Effector memory CD8-positive, alpha-beta T cell (primary cell): ENCODE measurements around the gene MRAP.

Experiments used
- ATAC-seq: fragments of 150-1000 bp; cut with Tn5 transposase; replicated peaks from 2 replicates; pipeline ENCODE4 v1.10.0; 2021; ENCODE audit warnings: mild to moderate bottlenecking, moderate library complexity
- DNase-seq, 3 experiments: peaks; one replicate each; pipeline ENCODE4 v3.0.0; 2021
- H3K27ac Mint-ChIP-seq, 2 donors: one replicate each; pipeline ENCODE4 v1.8.0; 2022; ENCODE audit warnings: mild to moderate bottlenecking in 2 of 2, mixed read lengths in 2 of 2, moderate library complexity in 2 of 2
- H3K27me3 Mint-ChIP-seq, 2 donors: one replicate each; pipeline ENCODE4 v1.8.0; 2022; ENCODE audit warnings: mixed read lengths in 2 of 2
- H3K36me3 Mint-ChIP-seq: one replicate; pipeline ENCODE4 v1.8.0; 2022; ENCODE audit warnings: mild to moderate bottlenecking, moderate library complexity, mixed read lengths; ENCODE audit not compliant: insufficient read depth
- H3K4me1 Mint-ChIP-seq, 2 donors: one replicate each; pipeline ENCODE4 v1.8.0; 2022; ENCODE audit warnings: low read depth in 2 of 2, mixed read lengths in 2 of 2
- H3K4me3 Mint-ChIP-seq, 2 donors: one replicate each; pipeline ENCODE4 v1.8.0; 2022; ENCODE audit warnings: mild to moderate bottlenecking in 2 of 2, mixed read lengths in 2 of 2, moderate library complexity in 2 of 2
- H3K9me3 Mint-ChIP-seq, 2 donors: one replicate each; pipeline ENCODE4 v1.8.0; 2022; ENCODE audit warnings: mixed read lengths in 2 of 2

Gene MRAP

GRCh38 chr21:32334980-32335531 lies 36.4 kb downstream of the MRAP start:
- ATAC-seq (no peak), DNase-seq (no peak)
- peak overlapping the region in 1 of 2 donors; percentile 5 for H3K27ac Mint-ChIP-seq
- H3K4me1 Mint-ChIP-seq: peaks cover 0 to 3% of the 10 kb centered on the region in 2 donors
- no peak overlapping the region for H3K4me3 Mint-ChIP-seq
- H3K36me3 Mint-ChIP-seq: peaks cover 67% of the 10 kb centered on the region
- no peaks in the 10 kb centered on the region for H3K27me3 Mint-ChIP-seq
- no peaks in the 10 kb centered on the region for H3K9me3 Mint-ChIP-seq

- no peak for DNase-seq
- H3K27ac Mint-ChIP-seq: peak overlapping the region in 1 of 2 donors; percentile 5
- no peaks in the 10 kb centered on the region for H3K9me3 Mint-ChIP-seq
- H3K27me3 Mint-ChIP-seq: no peaks in the 10 kb centered on the region
- H3K4me3 Mint-ChIP-seq: no peak overlapping the region
- ATAC-seq: no peak
- peaks cover 67% of the 10 kb centered on the region for H3K36me3 Mint-ChIP-seq
- H3K4me1 Mint-ChIP-seq: peaks cover 0 to 3% of the 10 kb centered on the region in 2 donors
Observed at GRCh38 chr21:32335601-32336575, 37.2 kb downstream of the MRAP start.

- Mint-ChIP-seq H3K4me1 (peaks cover 0 to 3% of the 10 kb centered on the region in 2 donors), H3K27me3 (no peaks in the 10 kb centered on the region), H3K9me3 (no peaks in the 10 kb centered on the region), H3K27ac (no peak overlapping the region), H3K4me3 (no peak overlapping the region), H3K36me3 (peaks cover 64% of the 10 kb centered on the region)
- DNase-seq (no peak), ATAC-seq (no peak)
Observed at GRCh38 chr21:32336711-32337110, 38.1 kb downstream of the MRAP start.

GRCh38 chr21:32337206-32337605 lies 38.6 kb downstream of the MRAP start:
- no peak for DNase-seq
- H3K27me3 Mint-ChIP-seq: no peaks in the 10 kb centered on the region
- H3K4me3 Mint-ChIP-seq: no peak overlapping the region
- H3K27ac Mint-ChIP-seq: no peak overlapping the region
- H3K4me1 Mint-ChIP-seq: peaks cover 0 to 3% of the 10 kb centered on the region in 2 donors
- no peaks in the 10 kb centered on the region for H3K9me3 Mint-ChIP-seq
- no peak for ATAC-seq
- H3K36me3 Mint-ChIP-seq: peaks cover 59% of the 10 kb centered on the region

GRCh38 chr21:32338209-32338921 lies 39.7 kb downstream of the MRAP start:
- DNase-seq (no peak), ATAC-seq (no peak)
- no peaks in the 10 kb centered on the region for H3K9me3 Mint-ChIP-seq
- no peak overlapping the region for H3K4me3 Mint-ChIP-seq
- H3K36me3 Mint-ChIP-seq: peaks cover 53% of the 10 kb centered on the region
- H3K4me1 Mint-ChIP-seq: peaks cover 0 to 3% of the 10 kb centered on the region in 2 donors
- peak overlapping the region in 1 of 2 donors; percentile 63 for H3K27ac Mint-ChIP-seq
- H3K27me3 Mint-ChIP-seq: no peaks in the 10 kb centered on the region

- no peak for ATAC-seq
- H3K4me1 Mint-ChIP-seq: no peaks in the 10 kb centered on the region
- H3K9me3 Mint-ChIP-seq: peaks cover 6 to 9% of the 10 kb centered on the region in 2 donors
- peaks cover 58% of the 10 kb centered on the region for H3K36me3 Mint-ChIP-seq
- DNase-seq: no peak
- H3K27me3 Mint-ChIP-seq: no peaks in the 10 kb centered on the region
- no peak overlapping the region for H3K4me3 Mint-ChIP-seq
- H3K27ac Mint-ChIP-seq: peak overlapping the region in 1 of 2 donors; percentile 38
Observed at GRCh38 chr21:32340863-32341848, 42.5 kb downstream of the MRAP start.

- no peaks in the 10 kb centered on the region for H3K27me3 Mint-ChIP-seq
- peaks cover 50% of the 10 kb centered on the region for H3K36me3 Mint-ChIP-seq
- H3K9me3 Mint-ChIP-seq: peaks cover 6 to 9% of the 10 kb centered on the region in 2 donors
- H3K27ac Mint-ChIP-seq: no peak overlapping the region
- H3K4me1 Mint-ChIP-seq: peaks cover 4% of the 10 kb centered on the region in 2 donors
- no peak for DNase-seq
- ATAC-seq: no peak
- H3K4me3 Mint-ChIP-seq: no peak overlapping the region
Observed at GRCh38 chr21:32346951-32347350, 48.3 kb downstream of the MRAP start.

GRCh38 chr21:32347351-32347750 lies 48.7 kb downstream of the MRAP start:
- Mint-ChIP-seq H3K4me1 (peaks cover 4% of the 10 kb centered on the region in 2 donors), H3K9me3 (peaks cover 6 to 9% of the 10 kb centered on the region in 2 donors), H3K27ac (no peak overlapping the region), H3K4me3 (no peak overlapping the region), H3K27me3 (no peaks in the 10 kb centered on the region), H3K36me3 (peaks cover 49% of the 10 kb centered on the region)
- DNase-seq (no peak), ATAC-seq (no peak)

GRCh38 chr21:32347977-32348376 lies 49.3 kb downstream of the MRAP start:
- H3K4me1 Mint-ChIP-seq: peaks cover 4% of the 10 kb centered on the region in 2 donors
- no peak overlapping the region for H3K4me3 Mint-ChIP-seq
- H3K27ac Mint-ChIP-seq: no peak overlapping the region
- H3K9me3 Mint-ChIP-seq: peaks cover 6 to 9% of the 10 kb centered on the region in 2 donors
- ATAC-seq: no peak
- DNase-seq: no peak
- peaks cover 46% of the 10 kb centered on the region for H3K36me3 Mint-ChIP-seq
- no peaks in the 10 kb centered on the region for H3K27me3 Mint-ChIP-seq

GRCh38 chr21:32348604-32349332 lies 50.1 kb downstream of the MRAP start:
- no peaks in the 10 kb centered on the region for H3K27me3 Mint-ChIP-seq
- DNase-seq (no peak), ATAC-seq (no peak)
- peaks cover 6 to 9% of the 10 kb centered on the region in 2 donors for H3K9me3 Mint-ChIP-seq
- peaks cover 4% of the 10 kb centered on the region in 2 donors for H3K4me1 Mint-ChIP-seq
- peaks cover 41% of the 10 kb centered on the region for H3K36me3 Mint-ChIP-seq
- peak overlapping the region in 1 of 2 donors; percentile 75 for H3K27ac Mint-ChIP-seq
- no peak overlapping the region for H3K4me3 Mint-ChIP-seq

- Mint-ChIP-seq H3K27ac (peak overlapping the region in 1 of 2 donors; percentile 75), H3K36me3 (peaks cover 36% of the 10 kb centered on the region), H3K27me3 (no peaks in the 10 kb centered on the region)
Observed at GRCh38 chr21:32349333-32349944, 50.8 kb downstream of the MRAP start.

More at GRCh38 chr21:32349333-32349944, 50.8 kb downstream of the MRAP start:
- Mint-ChIP-seq H3K4me1 (peaks cover 4% of the 10 kb centered on the region in 2 donors), H3K9me3 (peaks cover 3 to 6% of the 10 kb centered on the region in 2 donors), H3K4me3 (no peak overlapping the region)
- no peak for DNase-seq
- no peak for ATAC-seq
